Trophoblast cell (in vitro differentiated cells and primary cell): Measurements from ENCODE around the gene FCRL6.

Experiments used
- DNase-seq, 2 donors: peaks; one replicate each; pipeline ENCODE4 v3.0.0-alpha.2; 2016
- H2AFZ ChIP-seq: 2 replicates; pipeline ENCODE4 v1.6.1; 2013; ENCODE audit warnings: low read length, moderate library complexity, mild to moderate bottlenecking; ENCODE audit not compliant: insufficient read depth, poor library complexity
- H2AK5ac ChIP-seq: 2 replicates; pipeline ENCODE4 v1.6.1; 2013; ENCODE audit warnings: mild to moderate bottlenecking, low read length
- H2BK120ac ChIP-seq: 2 replicates; pipeline ENCODE4 v1.6.1; 2013; ENCODE audit warnings: low read length, mild to moderate bottlenecking, moderate library complexity; ENCODE audit not compliant: insufficient read depth, poor library complexity
- H2BK12ac ChIP-seq: 2 replicates; pipeline ENCODE4 v1.6.1; 2013; ENCODE audit warnings: mild to moderate bottlenecking, low read length, moderate library complexity
- H2BK5ac ChIP-seq: 2 replicates; pipeline ENCODE4 v1.6.1; 2013; ENCODE audit warnings: low read length, low read depth, moderate library complexity, mild to moderate bottlenecking; ENCODE audit not compliant: poor library complexity
- H3K14ac ChIP-seq: 2 replicates; pipeline ENCODE4 v1.6.1; 2013; ENCODE audit warnings: mild to moderate bottlenecking, low read length
- H3K18ac ChIP-seq: 2 replicates; pipeline ENCODE4 v1.6.1; 2013; ENCODE audit warnings: mild to moderate bottlenecking, low read length
- H3K23ac ChIP-seq: 2 replicates; pipeline ENCODE4 v1.6.1; 2013; ENCODE audit warnings: low read length
- H3K27ac ChIP-seq: 2 replicates; pipeline ENCODE4 v1.5.1; 2013; ENCODE audit warnings: low read depth, mild to moderate bottlenecking, inconsistent platforms, low read length, moderate library complexity
- H3K27me3 ChIP-seq: 2 replicates; pipeline ENCODE4 v1.6.1; 2013; ENCODE audit warnings: inconsistent platforms, mild to moderate bottlenecking, low read length, moderate library complexity; ENCODE audit not compliant: insufficient read depth
- H3K36me3 ChIP-seq, 2 experiments: 1 replicate in 1 of 2; 2 replicates in 1 of 2; pipeline ENCODE4 v1.6.1; 2013; ENCODE audit warnings: low read length in 2 of 2, mild to moderate bottlenecking in 2 of 2, moderate library complexity in 1 of 2; ENCODE audit not compliant: insufficient read depth in 2 of 2, control insufficient read depth in 1 of 2
- H3K4ac ChIP-seq: 2 replicates; pipeline ENCODE4 v1.6.1; 2013; ENCODE audit warnings: low read depth, mild to moderate bottlenecking, low read length, moderate library complexity
- H3K4me1 ChIP-seq, 2 experiments: 1 replicate in 1 of 2; 2 replicates in 1 of 2; pipeline ENCODE4 v1.6.1; 2013; ENCODE audit warnings: low read length in 2 of 2, mild to moderate bottlenecking in 2 of 2, moderate library complexity in 1 of 2; ENCODE audit not compliant: insufficient read depth in 2 of 2, control insufficient read depth in 1 of 2
- H3K4me2 ChIP-seq: 2 replicates; pipeline ENCODE4 v1.6.1; 2013; ENCODE audit warnings: inconsistent platforms, mild to moderate bottlenecking, low read length, moderate library complexity
- H3K4me3 ChIP-seq: 2 replicates; pipeline ENCODE4 v1.5.1; 2013; ENCODE audit warnings: mild to moderate bottlenecking, low read depth, low read length, inconsistent platforms
- H3K79me1 ChIP-seq: one replicate; pipeline ENCODE4 v1.6.1; 2013; ENCODE audit warnings: low read length
- H3K79me2 ChIP-seq: 2 replicates; pipeline ENCODE4 v1.6.1; 2013; ENCODE audit warnings: low read length, mild to moderate bottlenecking; ENCODE audit not compliant: control insufficient read depth, insufficient read depth, poor library complexity
- H3K9ac ChIP-seq: 2 replicates; pipeline ENCODE4 v1.6.1; 2013; ENCODE audit warnings: mild to moderate bottlenecking, low read length
- H3K9me3 ChIP-seq: 2 replicates; pipeline ENCODE4 v1.6.1; 2013; ENCODE audit warnings: low read depth, mild to moderate bottlenecking, control low read depth, inconsistent platforms, low read length; ENCODE audit not compliant: insufficient read depth
- H4K12ac ChIP-seq: 2 replicates; pipeline ENCODE4 v1.6.1; 2013; ENCODE audit warnings: low read depth, mild to moderate bottlenecking, low read length, moderate library complexity
- H4K8ac ChIP-seq: 2 replicates; pipeline ENCODE4 v1.6.1; 2013; ENCODE audit warnings: low read depth, mild to moderate bottlenecking, low read length, moderate library complexity
- H4K91ac ChIP-seq: one replicate; pipeline ENCODE4 v1.6.1; 2013; ENCODE audit warnings: low read depth, mild to moderate bottlenecking, low read length, moderate library complexity
- WGBS: extraction: QIAGEN DNeasy Blood & Tissue Kit; methylation state at CpG from one replicate; pipeline ENCODE4 v1.1.7; 2013; ENCODE audit warnings: missing lambda C conversion rate; ENCODE audit not compliant: insufficient read length, insufficient coverage; ENCODE audit errors: extremely low coverage; 5-methylcytosine and 5-hydroxymethylcytosine counted together

The FCRL6 gene

DNA sequence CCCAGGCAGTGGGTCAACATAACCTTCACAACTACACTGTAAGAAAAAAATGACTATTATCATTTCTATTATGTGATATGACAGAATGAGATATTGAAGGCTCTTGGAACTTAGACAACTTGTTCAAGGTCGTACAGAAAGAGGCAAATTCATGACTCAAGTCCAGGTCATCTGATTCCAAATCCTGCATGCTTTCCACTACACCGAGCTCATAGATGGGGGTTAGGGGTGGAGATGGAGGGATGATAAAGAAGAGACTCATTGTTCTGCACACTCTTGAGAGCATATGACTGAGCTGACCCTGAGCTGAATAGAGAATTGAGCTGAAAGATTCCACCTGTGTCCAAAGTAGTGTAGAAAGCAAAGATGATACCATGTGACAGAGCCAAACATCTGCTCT, 2.8 kb downstream of the FCRL6 start:
- Histone ChIP-seq H3K36me3 (no peaks in the 10 kb centered on the region), H4K12ac (no peak overlapping the region), H2AK5ac (no peak overlapping the region), H3K4me3 (no peak overlapping the region), H4K91ac (no peak overlapping the region), H3K27ac (no peak overlapping the region), H2BK5ac (no peak overlapping the region), H3K23ac (no peak overlapping the region), H2BK120ac (no peak overlapping the region), H2BK12ac (no peak overlapping the region), H3K9me3 (no peaks in the 10 kb centered on the region), H2AFZ (no peak overlapping the region), H3K14ac (no peak overlapping the region), H3K4me2 (no peak overlapping the region), H3K4me1 (no peaks in the 10 kb centered on the region), H3K4ac (no peak overlapping the region), H4K8ac (no peak overlapping the region), H3K18ac (no peak overlapping the region), H3K9ac (no peak overlapping the region), H3K79me2 (no peaks in the 10 kb centered on the region), H3K27me3 (no peaks in the 10 kb centered on the region), H3K79me1 (no peaks in the 10 kb centered on the region)
- WGBS: no CpG with 5 or more reads among the region's 2 CpGs
- peak in 1 of 2 donors; percentile 46 for DNase-seq

DNA sequence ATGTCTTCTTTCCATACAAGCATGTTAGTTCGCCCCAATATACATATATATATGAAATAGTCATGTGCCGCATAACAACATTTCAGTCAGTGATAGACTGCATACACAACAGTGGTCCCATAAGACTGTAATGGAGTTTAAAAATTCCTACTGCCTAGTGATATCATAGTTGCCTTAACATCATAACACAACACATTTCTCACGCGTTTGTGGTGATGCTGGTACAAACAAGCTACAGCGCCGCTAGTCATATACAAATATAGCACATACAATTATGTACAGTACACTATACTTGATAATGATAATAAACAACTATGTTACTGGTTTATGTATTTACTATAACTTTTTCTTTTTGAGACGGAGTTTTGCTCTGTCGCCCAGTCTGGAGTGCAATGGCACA, 13.8 kb downstream of the FCRL6 start:
- Histone ChIP-seq H3K4me1 (no peaks in the 10 kb centered on the region), H2AK5ac (no peak overlapping the region), H4K12ac (no peak overlapping the region), H2AFZ (no peak overlapping the region), H3K79me2 (no peaks in the 10 kb centered on the region), H4K91ac (no peak overlapping the region), H3K79me1 (no peaks in the 10 kb centered on the region), H3K4me2 (no peak overlapping the region), H3K4me3 (no peak overlapping the region), H2BK12ac (no peak overlapping the region), H2BK5ac (no peak overlapping the region), H3K23ac (no peak overlapping the region), H4K8ac (no peak overlapping the region), H3K4ac (no peak overlapping the region), H3K9me3 (no peaks in the 10 kb centered on the region), H3K27ac (no peak overlapping the region), H3K14ac (no peak overlapping the region), H3K27me3 (no peaks in the 10 kb centered on the region), H3K9ac (no peak overlapping the region), H3K36me3 (no peaks in the 10 kb centered on the region), H3K18ac (no peak overlapping the region), H2BK120ac (no peak overlapping the region)
- peak; percentile 73 to 91 for DNase-seq
- WGBS: no CpG with 5 or more reads among the region's 8 CpGs

DNA sequence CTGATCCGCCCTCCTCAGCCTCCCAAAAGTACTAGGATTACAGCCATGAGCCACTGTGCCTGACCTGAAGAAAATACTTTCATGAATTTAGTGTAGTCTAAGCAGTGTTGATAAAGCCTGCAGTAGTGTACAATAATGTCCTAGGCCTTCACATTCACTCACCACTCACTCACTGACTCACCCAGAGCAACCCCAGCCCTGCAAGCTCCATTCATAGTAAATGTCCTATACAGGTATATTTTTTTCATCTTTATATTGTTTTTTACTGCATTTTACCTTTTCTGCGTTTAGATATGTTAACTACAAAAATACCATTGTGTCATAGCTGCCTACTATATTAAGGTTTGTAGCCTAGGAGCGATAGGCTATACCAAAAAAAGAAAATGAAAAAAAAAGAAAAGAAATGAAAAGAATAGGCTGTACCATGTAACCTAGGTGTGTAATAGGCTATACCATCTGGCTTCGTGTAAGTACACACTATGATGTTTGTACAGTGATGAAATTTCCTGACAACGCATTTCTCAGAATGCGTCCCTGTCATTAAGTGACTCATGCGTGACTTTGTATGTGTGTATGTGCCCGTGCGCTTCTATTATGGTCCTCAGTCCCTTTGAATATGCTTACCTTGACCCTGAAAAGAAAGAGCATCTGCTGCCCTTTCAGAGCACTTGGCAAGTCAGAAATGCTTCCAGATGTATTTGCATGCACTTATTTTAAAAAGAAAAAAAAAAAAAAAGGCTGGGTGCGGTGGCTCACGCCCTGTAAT, 15.3 kb downstream of the FCRL6 start:
- Histone ChIP-seq H3K14ac (no peak overlapping the region), H3K4me1 (no peaks in the 10 kb centered on the region), H3K4me2 (no peak overlapping the region), H2BK5ac (no peak overlapping the region), H3K79me2 (no peaks in the 10 kb centered on the region), H3K27ac (no peak overlapping the region), H4K8ac (no peak overlapping the region), H3K18ac (no peak overlapping the region), H3K4me3 (no peak overlapping the region), H2AK5ac (no peak overlapping the region), H3K4ac (no peak overlapping the region), H3K9ac (no peak overlapping the region), H3K36me3 (no peaks in the 10 kb centered on the region), H4K12ac (no peak overlapping the region), H2BK12ac (no peak overlapping the region), H3K79me1 (no peaks in the 10 kb centered on the region), H2AFZ (no peak overlapping the region), H4K91ac (no peak overlapping the region), H3K9me3 (no peaks in the 10 kb centered on the region), H3K27me3 (no peaks in the 10 kb centered on the region), H3K23ac (no peak overlapping the region), H2BK120ac (no peak overlapping the region)
- no CpG with 5 or more reads among the region's 11 CpGs for WGBS
- peak; percentile 84 to 97 for DNase-seq

DNA sequence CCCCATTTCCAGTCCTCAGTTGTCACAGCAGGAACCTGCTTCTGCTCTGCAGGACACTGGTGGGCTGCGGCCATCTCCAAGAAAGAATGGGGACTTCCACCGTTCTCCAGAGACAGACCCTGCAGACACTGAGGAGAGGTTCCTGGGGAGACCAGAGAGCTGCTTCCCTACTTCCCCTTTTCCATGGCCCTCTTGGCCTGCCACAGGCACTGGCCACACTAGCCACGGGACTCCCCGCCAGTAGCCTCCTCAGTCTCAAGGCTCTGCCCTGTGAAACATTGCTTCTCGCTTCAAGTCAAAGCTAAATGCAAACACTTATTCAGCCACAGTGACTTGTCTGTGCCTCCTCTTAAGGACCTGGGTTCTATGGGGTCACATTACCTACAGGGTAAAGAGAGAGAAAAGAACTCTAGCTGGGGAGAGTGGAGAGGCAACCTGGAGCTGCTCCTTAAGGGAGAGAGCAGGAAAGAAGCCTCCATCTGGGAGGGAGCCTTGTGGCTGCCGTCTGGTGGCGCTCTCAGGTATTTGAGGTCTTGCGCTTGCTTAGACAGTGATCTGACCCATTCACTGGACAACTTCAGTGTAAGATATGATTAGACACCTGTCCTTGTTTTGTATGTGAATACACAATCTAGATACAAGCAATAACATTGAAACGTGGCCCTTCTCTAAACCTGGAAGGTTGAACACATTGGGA, 19.2 kb downstream of the FCRL6 start:
- H3K79me1 ChIP-seq: no peaks in the 10 kb centered on the region
- H3K27me3 ChIP-seq: no peaks in the 10 kb centered on the region
- H3K4me2 ChIP-seq: no peak overlapping the region
- H4K8ac ChIP-seq: no peak overlapping the region
- H4K12ac ChIP-seq: no peak overlapping the region
- H2BK5ac ChIP-seq: no peak overlapping the region
- H3K27ac ChIP-seq: no peak overlapping the region
- no peak overlapping the region for H4K91ac ChIP-seq
- no CpG with 5 or more reads among the region's 9 CpGs for WGBS
- no peak overlapping the region for H3K23ac ChIP-seq
- H3K9me3 ChIP-seq: no peaks in the 10 kb centered on the region
- H3K9ac ChIP-seq: no peak overlapping the region
- H3K4me3 ChIP-seq: no peak overlapping the region
- no peak overlapping the region for H2BK12ac ChIP-seq
- H3K79me2 ChIP-seq: no peaks in the 10 kb centered on the region
- DNase-seq: peak; percentile 41 to 81
- H3K18ac ChIP-seq: no peak overlapping the region
- no peak overlapping the region for H3K4ac ChIP-seq
- H3K4me1 ChIP-seq: peaks cover 13% of the 10 kb centered on the region in 2 experiments
- no peak overlapping the region for H3K14ac ChIP-seq
- H2BK120ac ChIP-seq: no peak overlapping the region
- no peaks in the 10 kb centered on the region for H3K36me3 ChIP-seq
- no peak overlapping the region for H2AK5ac ChIP-seq
- no peak overlapping the region for H2AFZ ChIP-seq
